ENCODE measurements around the gene PTPN22. TPM values are rescaled to one million over a fixed set of nuclear protein-coding genes. Genes with fewer than 3 reads are reported as not detected.

PTPN22 gene
- total RNA-seq, 3 donors from 2014 or later (not counting 1 experiment from before 2014, with no cell fraction given) = 98.4 to 122 (median 104) TPM

- Histone ChIP-seq H3K4me1 (ENCODE audit: control insufficient read depth, insufficient read depth, low read length) (peaks cover 4% of the 10 kb centered on the region), H3K9me3 (ENCODE audit: control insufficient read depth, insufficient read depth, low read length) (no peaks in the 10 kb centered on the region), H3K27me3 (ENCODE audit: control insufficient read depth, insufficient read depth, low read length) (no peaks in the 10 kb centered on the region), H3K27ac (ENCODE audit: low read length) (no peak overlapping the region), H3K36me3 (ENCODE audit: control insufficient read depth, insufficient read depth, low read length) (peaks cover 5% of the 10 kb centered on the region), H3K4me3 (ENCODE audit: low read length) (no peak overlapping the region)
- Mint-ChIP-seq H3K4me1 (peaks cover 52 to 55% of the 10 kb centered on the region in 2 donors), H3K4me3 (no peak overlapping the region), H3K9me3 (no peaks in the 10 kb centered on the region), H3K27me3 (ENCODE audit: low read depth in 2 of 2) (no peaks in the 10 kb centered on the region), H3K36me3 (no peaks in the 10 kb centered on the region), H3K27ac (no peak overlapping the region)
- TF ChIP-seq CTCF (IDR thresholded peaks at IDR 0.05) = no peak
- intact Hi-C loops (cut with micrococcal nuclease) = no loop called here
- 83% methylated on average over 2 of the region's 3 CpGs for WGBS (ENCODE audit: insufficient coverage)
- no peak for ATAC-seq
- DNase-seq = no peak
These were observed 69.0 kb downstream of the PTPN22 start for GRCh38 chr1:113802367-113803007.

- peaks cover 22% of the 10 kb centered on the region for H3K36me3 ChIP-seq (ENCODE audit: control insufficient read depth, insufficient read depth, low read length)
- ATAC-seq (peak in 1 of 3 donors; percentile 35), DNase-seq (no peak)
- Mint-ChIP-seq H3K4me1 (peaks cover 43 to 46% of the 10 kb centered on the region in 2 donors), H3K36me3 (peaks cover 6% of the 10 kb centered on the region), H3K9me3 (no peaks in the 10 kb centered on the region), H3K27ac (peak overlapping the region in 1 of 2 donors; percentile 61), H3K27me3 (ENCODE audit: low read depth in 2 of 2) (no peaks in the 10 kb centered on the region), H3K4me3 (no peak overlapping the region)
- intact Hi-C loops (cut with micrococcal nuclease) = no loop called here
- H3K4me1 ChIP-seq (ENCODE audit: control insufficient read depth, insufficient read depth, low read length) = peaks cover 4% of the 10 kb centered on the region
- WGBS (ENCODE audit: insufficient coverage) = no CpG with 5 or more reads among the region's 3 CpGs
- H3K27me3 ChIP-seq (ENCODE audit: control insufficient read depth, insufficient read depth, low read length) = no peaks in the 10 kb centered on the region
- no peak overlapping the region for H3K4me3 ChIP-seq (ENCODE audit: low read length)
- TF ChIP-seq CTCF (IDR thresholded peaks at IDR 0.05) = no peak
- no peak overlapping the region for H3K27ac ChIP-seq (ENCODE audit: low read length)
- H3K9me3 ChIP-seq (ENCODE audit: control insufficient read depth, insufficient read depth, low read length) = no peaks in the 10 kb centered on the region
These were observed 71.0 kb downstream of the PTPN22 start for GRCh38 chr1:113800487-113800886.

- Histone ChIP-seq H3K27ac (ENCODE audit: low read length) (no peak overlapping the region), H3K9me3 (ENCODE audit: control insufficient read depth, insufficient read depth, low read length) (no peaks in the 10 kb centered on the region), H3K4me3 (ENCODE audit: low read length) (no peak overlapping the region), H3K27me3 (ENCODE audit: control insufficient read depth, insufficient read depth, low read length) (no peaks in the 10 kb centered on the region), H3K4me1 (ENCODE audit: control insufficient read depth, insufficient read depth, low read length) (peaks cover 12% of the 10 kb centered on the region), H3K36me3 (ENCODE audit: control insufficient read depth, insufficient read depth, low read length) (peaks cover 30% of the 10 kb centered on the region)
- intact Hi-C loops (cut with micrococcal nuclease) = no loop called here
- 86% methylated on average over 4 of the region's 4 CpGs for WGBS (ENCODE audit: insufficient coverage)
- H3K4me3 Mint-ChIP-seq = no peak overlapping the region
- H3K27ac Mint-ChIP-seq = peak overlapping the region; percentile 29 to 34
- H3K27me3 Mint-ChIP-seq (ENCODE audit: low read depth in 2 of 2) = no peaks in the 10 kb centered on the region
- ATAC-seq = no peak
- peaks cover 33 to 41% of the 10 kb centered on the region in 2 donors for H3K4me1 Mint-ChIP-seq
- H3K36me3 Mint-ChIP-seq = peaks cover 6% of the 10 kb centered on the region
- DNase-seq = no peak
- TF ChIP-seq CTCF (IDR thresholded peaks at IDR 0.05) = no peak
- no peaks in the 10 kb centered on the region for H3K9me3 Mint-ChIP-seq
These were observed 74.0 kb downstream of the PTPN22 start for GRCh38 chr1:113797472-113797871.

Measured in natural killer cell (primary cell).